Measurements from ENCODE around the gene ANK2.
A peak's percentile ranks its signal among the peaks of the same experiment; 100 is the strongest.

The ANK2 gene

GRCh38 chr4:113356453-113356852 is 307.0 kb downstream of the ANK2 start:
- DNase-seq = no peak

GRCh38 chr4:113358784-113359183 is 309.3 kb downstream of the ANK2 start:
- DNase-seq = no peak

GRCh38 chr4:113365377-113365776 is 315.9 kb downstream of the ANK2 start:
- DNase-seq = no peak

GRCh38 chr4:113368056-113368455 is 318.6 kb downstream of the ANK2 start:
- no peak for DNase-seq

GRCh38 chr4:113371111-113371510 is 321.7 kb downstream of the ANK2 start:
- no peak for DNase-seq

- no peak for DNase-seq
Observed at GRCh38 chr4:113375964-113376666, 326.7 kb downstream of the ANK2 start.

- DNase-seq = no peak
Observed at GRCh38 chr4:113378836-113379235, 329.4 kb downstream of the ANK2 start.

GRCh38 chr4:113382704-113383103 is 333.3 kb downstream of the ANK2 start:
- no peak for DNase-seq

GRCh38 chr4:113383111-113383785 is 333.8 kb downstream of the ANK2 start:
- DNase-seq = no peak

GRCh38 chr4:113384600-113384999 is 335.1 kb downstream of the ANK2 start:
- DNase-seq = no peak

GRCh38 chr4:113385281-113385899 is 335.9 kb downstream of the ANK2 start:
- DNase-seq = no peak

- no peak for DNase-seq
Observed at GRCh38 chr4:113389160-113389559, 339.7 kb downstream of the ANK2 start.

- DNase-seq = no peak
Observed at GRCh38 chr4:113390850-113391249, 341.4 kb downstream of the ANK2 start.

- no peak for DNase-seq
Observed at GRCh38 chr4:113394108-113394729, 344.8 kb downstream of the ANK2 start.

- peak; percentile 46 for DNase-seq
Observed at GRCh38 chr4:113394730-113395530, 345.5 kb downstream of the ANK2 start.

GRCh38 chr4:113397114-113397701 is 347.8 kb downstream of the ANK2 start:
- DNase-seq = no peak

GRCh38 chr4:113398441-113399143 is 349.1 kb downstream of the ANK2 start:
- DNase-seq = no peak

- no peak for DNase-seq
Observed at GRCh38 chr4:113404167-113404571, 354.7 kb downstream of the ANK2 start.

- DNase-seq = no peak
Observed at GRCh38 chr4:113404841-113405240, 355.4 kb downstream of the ANK2 start.

- no peak for DNase-seq
Observed at GRCh38 chr4:113405874-113406722, 356.6 kb downstream of the ANK2 start.

GRCh38 chr4:113406723-113407016 is 357.2 kb downstream of the ANK2 start:
- DNase-seq = peak; percentile 63
